ENCODE measurements around the gene CDC34. TPM values are rescaled to one million over a fixed set of nuclear protein-coding genes. Genes with fewer than 3 reads are reported as not detected.

CDC34 gene
- total RNA-seq, 1 donor from 2014 or later, result 56.6 TPM

DNA sequence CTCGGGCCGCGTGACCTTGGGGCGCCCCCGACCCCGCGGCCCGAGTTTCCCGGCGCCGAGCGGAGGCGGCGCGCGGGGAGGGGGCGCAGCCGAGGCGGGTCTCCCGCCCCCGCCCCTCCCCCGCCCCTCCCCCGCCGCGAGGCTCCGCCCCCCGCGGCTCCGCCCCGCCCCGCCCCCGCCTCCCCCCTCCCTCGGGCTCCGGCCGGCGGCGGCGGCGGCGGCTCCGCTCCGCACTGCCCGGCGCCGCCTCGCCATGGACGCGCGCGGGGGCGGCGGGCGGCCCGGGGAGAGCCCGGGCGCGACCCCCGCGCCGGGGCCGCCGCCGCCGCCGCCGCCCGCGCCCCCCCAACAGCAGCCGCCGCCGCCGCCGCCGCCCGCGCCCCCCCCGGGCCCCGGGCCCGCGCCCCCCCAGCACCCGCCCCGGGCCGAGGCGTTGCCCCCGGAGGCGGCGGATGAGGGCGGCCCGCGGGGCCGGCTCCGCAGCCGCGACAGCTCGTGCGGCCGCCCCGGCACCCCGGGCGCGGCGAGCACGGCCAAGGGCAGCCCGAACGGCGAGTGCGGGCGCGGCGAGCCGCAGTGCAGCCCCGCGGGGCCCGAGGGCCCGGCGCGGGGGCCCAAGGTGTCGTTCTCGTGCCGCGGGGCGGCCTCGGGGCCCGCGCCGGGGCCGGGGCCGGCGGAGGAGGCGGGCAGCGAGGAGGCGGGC is 58.3 kb downstream of the CDC34 start, which contains the start of gene HCN2:
TSS of gene HCN2 (plus strand) at position 189 of the 703 bp plus-strand sequence. CDS start at position 254, 65 bp downstream.
- intact Hi-C loops (cut with micrococcal nuclease), result loop anchor here (5.0 kb wide), 2 partner anchors 42 to 142 kb away; partner anchors contain the start of gene POLRMT
- Mint-ChIP-seq H3K27me3 (ENCODE audit: insufficient read depth) (peaks cover 19% of the 10 kb centered on the region), H3K4me1 (ENCODE audit: low read depth) (no peaks in the 10 kb centered on the region), H3K9me3 (no peaks in the 10 kb centered on the region), H3K27ac (no peak within 1 kb of the TSS), H3K4me3 (peak within 1 kb of the TSS; percentile 51), H3K36me3 (ENCODE audit: low read depth) (no peaks in the 10 kb centered on the region)
- no peak for DNase-seq (ENCODE audit: low spot score)

DNA sequence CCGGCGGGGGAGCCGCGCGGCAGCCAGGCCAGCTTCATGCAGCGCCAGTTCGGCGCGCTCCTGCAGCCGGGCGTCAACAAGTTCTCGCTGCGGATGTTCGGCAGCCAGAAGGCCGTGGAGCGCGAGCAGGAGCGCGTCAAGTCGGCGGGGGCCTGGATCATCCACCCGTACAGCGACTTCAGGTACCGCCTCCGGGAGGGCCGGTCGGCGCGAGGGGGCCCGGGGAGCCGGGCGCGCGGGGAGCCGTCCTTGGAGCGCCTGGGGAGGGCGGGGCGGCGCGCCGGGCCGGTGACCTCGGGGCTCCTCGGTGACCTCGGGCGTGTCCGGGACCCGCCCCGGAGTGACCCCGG is 58.8 kb downstream of the CDC34 start:
- no peaks in the 10 kb centered on the region for H3K9me3 Mint-ChIP-seq
- no peak for DNase-seq (ENCODE audit: low spot score)
- peaks cover 19% of the 10 kb centered on the region for H3K27me3 Mint-ChIP-seq (ENCODE audit: insufficient read depth)
- peak overlapping the region; percentile 26 for H3K4me3 Mint-ChIP-seq
- H3K27ac Mint-ChIP-seq, result no peak overlapping the region
- intact Hi-C loops (cut with micrococcal nuclease), result no loop called here
- H3K4me1 Mint-ChIP-seq (ENCODE audit: low read depth), result no peaks in the 10 kb centered on the region
- no peaks in the 10 kb centered on the region for H3K36me3 Mint-ChIP-seq (ENCODE audit: low read depth)

- Mint-ChIP-seq H3K4me1 (ENCODE audit: low read depth) (no peaks in the 10 kb centered on the region), H3K27me3 (ENCODE audit: insufficient read depth) (peaks cover 19% of the 10 kb centered on the region), H3K9me3 (no peaks in the 10 kb centered on the region), H3K4me3 (no peak overlapping the region), H3K36me3 (ENCODE audit: low read depth) (no peaks in the 10 kb centered on the region), H3K27ac (no peak overlapping the region)
- intact Hi-C loops (cut with micrococcal nuclease), result no loop called here
- DNase-seq (ENCODE audit: low spot score), result no peak
Observed at GRCh38 chr19:590750-591098, 59.2 kb downstream of the CDC34 start.

DNA sequence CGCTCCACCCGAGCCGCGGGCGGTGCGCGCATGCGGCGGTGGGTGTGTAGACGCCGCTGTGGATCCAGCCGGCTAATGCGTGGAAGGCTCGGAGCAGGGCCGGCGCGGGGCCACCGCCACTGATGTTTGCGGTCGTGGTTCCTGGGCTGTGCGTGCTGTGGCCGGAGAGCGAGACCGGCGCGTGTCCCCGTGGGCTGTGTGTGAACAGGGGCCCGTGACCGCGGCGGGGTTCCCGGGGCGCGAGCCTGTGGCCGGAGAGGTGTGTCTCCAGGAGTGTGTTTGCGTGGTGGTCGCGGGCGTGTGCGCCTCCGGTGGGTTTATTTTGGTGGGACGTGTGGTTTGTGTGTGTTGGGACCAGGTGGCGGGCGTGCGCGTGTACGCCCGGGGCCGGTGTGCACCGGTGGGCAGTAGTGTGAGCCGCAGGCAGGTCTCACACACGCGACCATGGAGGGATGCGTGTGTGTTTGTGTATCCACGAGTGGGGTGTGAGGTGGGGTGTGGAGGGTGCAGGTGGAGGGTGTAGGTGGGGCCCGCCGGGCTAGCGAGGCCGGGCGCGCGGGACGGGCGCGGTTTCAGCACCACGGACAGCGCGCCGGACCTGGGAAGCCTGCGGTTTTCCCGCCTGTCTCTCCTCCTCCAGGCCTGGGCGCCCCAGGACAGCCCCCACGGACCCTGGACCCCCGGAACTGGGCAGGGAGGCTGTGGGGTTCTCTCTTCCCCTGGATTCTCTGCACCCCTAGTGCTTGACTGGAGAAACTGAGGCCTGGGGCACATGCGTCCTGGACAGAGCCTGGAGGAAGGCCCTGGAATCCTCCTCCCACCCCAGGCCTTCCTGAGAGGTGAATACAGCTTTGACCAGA is 59.8 kb downstream of the CDC34 start:
- Mint-ChIP-seq H3K4me3 (peak overlapping the region; percentile 37), H3K27ac (no peak overlapping the region), H3K36me3 (ENCODE audit: low read depth) (no peaks in the 10 kb centered on the region), H3K27me3 (ENCODE audit: insufficient read depth) (peaks cover 18% of the 10 kb centered on the region), H3K9me3 (no peaks in the 10 kb centered on the region), H3K4me1 (ENCODE audit: low read depth) (no peaks in the 10 kb centered on the region)
- intact Hi-C loops (cut with micrococcal nuclease), result no loop called here
- DNase-seq (ENCODE audit: low spot score), result no peak

Other genes with a start within 250 kb of the CDC34 start
- gene PLPP2, start 240.4 kb upstream of the CDC34 start, total RNA-seq, result 0.16 and 0.34 TPM in 2 replicates
- 32.0 and 34.2 TPM in 2 replicates for gene MIER2, start 187.0 kb upstream of the CDC34 start, total RNA-seq
- gene C2CD4C, start 122.6 kb upstream of the CDC34 start, total RNA-seq, result 0.08 and 0.15 TPM in 2 replicates
- not detected in 2 replicates for gene SHC2, start 70.7 kb upstream of the CDC34 start, total RNA-seq
- gene MADCAM1, start 35.3 kb upstream of the CDC34 start, total RNA-seq, result 0.18 and 0.27 TPM in 2 replicates
- 17.6 and 18.2 TPM in 2 replicates for gene TPGS1, start 24.3 kb upstream of the CDC34 start, total RNA-seq
- gene GZMM, start 12.3 kb downstream of the CDC34 start, total RNA-seq, result 52.7 and 55.6 TPM in 2 replicates
- gene BSG, start 40.8 kb downstream of the CDC34 start, total RNA-seq, result 307 and 308 TPM in 2 replicates
- 1.1 and 1.2 TPM in 2 replicates for gene HCN2, start 58.1 kb downstream of the CDC34 start, total RNA-seq
- 103 and 104 TPM in 2 replicates for gene POLRMT, start 101.8 kb downstream of the CDC34 start, total RNA-seq
- gene FGF22, start 108.1 kb downstream of the CDC34 start, total RNA-seq, result not detected in 2 replicates
- 107 and 110 TPM in 2 replicates for gene RNF126, start 131.5 kb downstream of the CDC34 start, total RNA-seq
- gene FSTL3, start 144.6 kb downstream of the CDC34 start, total RNA-seq, result 5.5 and 5.6 TPM in 2 replicates
- not detected in 2 replicates for gene PRSS57, start 163.7 kb downstream of the CDC34 start, total RNA-seq
- gene PALM, start 177.2 kb downstream of the CDC34 start, total RNA-seq, result 0.18 TPM in 1 of 2 replicates, not detected in the other
- not detected in 2 replicates for gene MISP, start 219.4 kb downstream of the CDC34 start, total RNA-seq